ENCODE measurements around the gene SLC51B.

Gene SLC51B

DNA sequence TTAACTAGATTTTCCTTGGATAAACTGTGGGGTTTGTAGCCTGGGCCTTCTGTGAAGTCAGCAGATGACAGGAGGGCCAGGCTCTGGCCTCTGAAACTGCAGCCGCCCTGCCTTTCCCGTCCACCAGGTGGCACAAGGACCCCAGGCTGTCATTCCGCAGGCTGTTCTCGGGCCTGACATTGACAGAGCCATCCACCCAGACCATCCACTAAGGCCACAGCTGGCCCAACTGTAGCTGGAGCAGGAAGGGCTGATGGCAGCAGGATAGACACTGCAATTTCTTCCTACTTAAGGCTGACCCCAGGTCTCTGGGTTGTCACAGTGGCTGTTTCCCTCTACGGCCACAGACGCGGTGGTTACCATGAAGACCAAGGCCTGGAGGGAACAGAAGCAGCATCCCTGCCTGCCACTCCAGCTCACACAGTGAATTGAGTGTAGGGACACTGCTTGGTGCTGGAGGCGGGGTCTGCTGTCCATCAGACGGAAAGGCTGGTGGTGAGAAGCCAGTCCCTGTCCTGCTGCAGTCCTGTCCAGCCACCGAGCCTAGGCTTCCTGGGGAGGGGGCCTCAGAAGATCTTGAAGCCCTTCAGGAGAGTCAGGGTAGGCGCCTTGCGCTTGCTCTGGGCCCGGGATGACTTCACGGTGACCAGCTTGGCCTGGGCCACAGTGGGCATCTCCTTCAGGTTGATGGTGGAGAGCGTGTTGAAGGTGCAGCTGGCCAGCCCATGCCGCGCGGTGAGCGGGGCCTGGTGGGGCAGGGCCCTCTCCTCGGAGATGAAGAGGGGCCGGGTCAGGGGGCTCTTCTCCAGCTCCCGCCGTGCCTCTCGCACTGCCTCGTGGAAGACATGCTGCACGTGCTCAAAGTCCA is 9.4 kb downstream of the SLC51B start:
- H3K9me3 Mint-ChIP-seq, result no peaks in the 10 kb centered on the region
- peaks cover 11% of the 10 kb centered on the region for H3K4me1 Mint-ChIP-seq (ENCODE audit: low read depth)
- H3K27ac Mint-ChIP-seq, result no peak overlapping the region
- H3K36me3 Mint-ChIP-seq (ENCODE audit: low read depth), result no peaks in the 10 kb centered on the region
- no peak overlapping the region for H3K4me3 Mint-ChIP-seq
- peaks cover 12% of the 10 kb centered on the region for H3K27me3 Mint-ChIP-seq (ENCODE audit: low read depth)

DNA sequence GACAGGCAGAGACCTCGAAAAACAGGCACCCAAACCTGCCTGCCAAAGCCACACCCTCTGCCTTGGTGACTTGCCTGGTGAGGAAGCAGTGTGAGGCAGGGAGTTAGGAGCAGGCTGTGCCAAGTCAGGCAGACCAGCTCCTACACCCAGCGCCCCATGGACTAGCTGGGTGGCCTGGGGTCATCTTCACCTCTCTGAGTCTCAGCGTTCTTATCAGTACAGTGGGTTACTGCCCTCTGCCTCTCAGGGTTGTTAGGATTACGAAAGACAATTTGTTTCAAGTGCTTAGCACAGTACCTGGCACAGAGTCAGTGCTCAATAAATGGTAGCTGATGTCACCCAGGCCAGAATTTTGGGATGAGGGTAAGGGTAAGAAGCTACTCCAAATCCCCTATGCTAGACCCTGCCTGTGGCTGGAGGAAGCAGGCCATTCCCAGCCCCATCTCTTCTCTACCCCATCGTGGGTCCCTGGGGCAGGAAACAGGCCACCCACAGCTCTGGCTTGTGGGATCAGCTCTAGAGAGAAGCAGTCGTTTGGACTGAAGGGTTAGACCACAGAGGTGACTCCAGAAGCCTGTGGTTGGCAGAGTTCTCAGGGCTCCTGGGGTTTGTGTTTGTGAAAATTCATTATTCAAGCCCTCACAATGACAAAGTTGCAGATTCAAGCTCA is 10.1 kb downstream of the SLC51B start:
- Mint-ChIP-seq H3K36me3 (ENCODE audit: low read depth) (no peaks in the 10 kb centered on the region), H3K4me3 (no peak overlapping the region), H3K27ac (no peak overlapping the region)

DNA sequence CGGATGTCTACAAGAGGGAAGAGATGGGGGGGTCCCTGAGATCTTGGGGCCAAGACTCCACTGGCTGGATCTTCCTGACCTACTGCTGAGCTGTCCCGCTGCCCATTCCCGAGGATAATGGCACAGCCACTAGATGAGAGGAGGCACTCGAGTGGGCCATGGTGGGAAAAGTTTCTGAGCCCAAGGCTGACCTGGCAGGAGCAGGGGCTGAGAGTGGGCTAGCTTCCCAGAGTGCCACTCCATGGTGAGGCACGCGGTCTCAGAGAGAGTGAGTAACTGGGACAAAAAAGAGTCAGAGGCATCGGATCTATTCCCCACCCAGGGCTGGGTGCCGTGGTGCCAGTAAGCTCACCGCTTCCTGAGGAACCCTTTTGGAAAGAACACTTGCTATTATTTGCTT is 10.9 kb downstream of the SLC51B start:
- no peaks in the 10 kb centered on the region for H3K36me3 Mint-ChIP-seq (ENCODE audit: low read depth)
- peaks cover 11% of the 10 kb centered on the region for H3K27me3 Mint-ChIP-seq (ENCODE audit: low read depth)
- no peak overlapping the region for H3K4me3 Mint-ChIP-seq
- H3K4me1 Mint-ChIP-seq (ENCODE audit: low read depth), result peaks cover 7% of the 10 kb centered on the region
- H3K9me3 Mint-ChIP-seq, result no peaks in the 10 kb centered on the region
- H3K27ac Mint-ChIP-seq, result no peak overlapping the region

More for the DNA sequence above, 10.1 kb downstream of the SLC51B start:
- no peaks in the 10 kb centered on the region for H3K9me3 Mint-ChIP-seq
- peaks cover 8% of the 10 kb centered on the region for H3K4me1 Mint-ChIP-seq (ENCODE audit: low read depth)
- peaks cover 6% of the 10 kb centered on the region for H3K27me3 Mint-ChIP-seq (ENCODE audit: low read depth)

DNA sequence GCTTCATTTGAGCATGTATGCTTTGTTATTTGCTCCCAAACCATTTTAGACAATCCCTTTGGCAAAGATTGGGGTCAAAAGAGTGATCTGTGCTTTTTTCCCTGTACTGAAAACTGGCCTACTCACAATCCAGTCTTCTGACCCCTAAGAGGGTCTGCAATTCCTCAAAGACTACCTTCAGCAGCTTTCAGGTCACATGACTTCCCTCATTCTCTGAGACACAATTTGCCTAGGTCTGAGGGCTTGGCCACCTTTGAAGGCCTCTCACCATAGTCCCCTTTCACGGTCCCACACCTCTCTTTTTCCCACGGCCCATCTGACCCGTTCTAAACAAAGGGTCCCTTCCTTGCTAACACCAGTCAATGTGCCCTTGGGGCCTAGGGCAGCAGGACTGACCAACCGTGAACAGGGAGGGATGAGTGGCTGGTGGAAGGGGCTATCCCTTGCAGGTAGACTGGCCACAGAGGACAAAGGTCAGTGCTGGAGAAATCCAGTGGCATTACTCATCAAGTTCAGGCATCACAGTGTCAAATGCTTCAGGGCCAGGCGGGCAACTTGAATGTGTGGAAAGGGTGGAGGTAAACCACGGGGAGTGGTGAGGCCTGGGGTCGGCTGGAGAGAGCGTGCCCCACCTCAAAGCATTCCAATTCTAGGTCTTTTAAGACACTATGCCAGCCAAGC is 11.8 kb downstream of the SLC51B start:
- H3K36me3 Mint-ChIP-seq (ENCODE audit: low read depth), result no peaks in the 10 kb centered on the region
- peaks cover 6% of the 10 kb centered on the region for H3K4me1 Mint-ChIP-seq (ENCODE audit: low read depth)
- no peak overlapping the region for H3K27ac Mint-ChIP-seq
- no peak overlapping the region for H3K4me3 Mint-ChIP-seq
- H3K9me3 Mint-ChIP-seq, result no peaks in the 10 kb centered on the region
- peaks cover 9% of the 10 kb centered on the region for H3K27me3 Mint-ChIP-seq (ENCODE audit: low read depth)

DNA sequence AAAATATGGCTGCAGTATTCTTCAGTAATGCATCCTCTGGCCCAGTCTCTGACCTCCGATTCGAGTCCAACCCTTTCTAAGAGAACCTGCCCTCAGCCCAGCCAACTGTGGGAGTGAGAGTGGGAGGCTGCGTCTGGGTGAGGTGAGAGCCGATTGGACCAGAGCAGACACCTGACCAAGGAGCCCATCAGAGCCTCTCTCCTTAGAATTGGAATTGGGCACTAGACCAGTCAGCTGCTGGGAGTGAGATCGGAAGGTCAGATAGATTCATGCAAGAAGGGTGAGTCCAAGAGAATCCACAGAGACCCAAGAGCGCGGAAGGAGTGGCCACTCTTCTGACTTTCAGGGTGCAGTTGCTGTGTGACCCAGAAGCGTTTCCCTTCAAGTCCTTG is 12.4 kb downstream of the SLC51B start:
- Mint-ChIP-seq H3K27ac (no peak overlapping the region), H3K27me3 (ENCODE audit: low read depth) (peaks cover 8% of the 10 kb centered on the region), H3K4me1 (ENCODE audit: low read depth) (peaks cover 5% of the 10 kb centered on the region), H3K36me3 (ENCODE audit: low read depth) (no peaks in the 10 kb centered on the region), H3K9me3 (no peaks in the 10 kb centered on the region), H3K4me3 (no peak overlapping the region)

DNA sequence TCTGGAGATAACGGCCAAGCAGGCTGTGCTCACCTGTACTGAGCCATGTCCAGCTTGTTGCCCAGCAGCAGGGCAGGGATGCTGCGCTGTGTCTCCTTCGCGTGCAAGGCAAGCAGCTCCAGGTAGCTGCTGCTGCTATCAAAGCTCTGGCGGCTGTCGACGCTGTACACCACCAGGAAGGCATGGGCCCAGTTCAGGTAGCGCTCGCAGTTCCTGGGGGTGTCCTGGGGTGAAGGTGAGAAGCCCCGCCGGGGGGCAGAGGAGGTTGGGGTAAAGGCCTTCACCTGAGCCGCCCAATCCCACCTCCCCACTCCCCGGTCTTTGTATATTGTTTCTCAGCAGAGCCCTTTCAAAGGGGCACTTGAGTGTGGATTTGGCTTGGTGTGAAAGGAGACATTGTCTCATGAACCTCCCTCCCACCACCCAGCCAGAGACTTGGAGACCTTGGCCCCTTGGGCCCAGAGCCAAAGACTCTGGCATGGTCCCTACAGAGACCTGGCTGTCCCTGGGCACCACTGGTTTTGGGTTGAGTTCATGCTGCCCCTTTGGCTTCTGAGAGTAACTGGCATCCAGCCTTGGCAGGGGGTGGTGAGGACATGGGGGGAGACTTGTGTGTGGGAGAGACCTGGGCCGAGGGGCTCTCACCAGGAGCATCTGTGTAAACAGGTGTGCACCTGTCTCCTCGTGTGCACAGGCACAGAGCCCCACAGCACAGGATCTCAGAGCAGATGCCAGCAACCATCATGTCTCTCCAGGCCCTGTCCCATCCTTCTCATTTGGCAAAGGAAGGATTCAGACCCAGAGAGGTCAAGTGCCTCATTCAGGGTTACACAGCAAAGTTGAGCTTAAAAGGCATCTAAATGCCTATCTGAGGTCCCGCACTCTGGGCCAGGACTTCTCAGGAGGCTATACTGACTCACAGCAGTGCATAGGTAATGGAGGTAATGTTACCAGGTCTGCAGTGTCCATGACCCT is 13.5 kb downstream of the SLC51B start:
- Mint-ChIP-seq H3K27me3 (ENCODE audit: low read depth) (peaks cover 8% of the 10 kb centered on the region), H3K36me3 (ENCODE audit: low read depth) (no peaks in the 10 kb centered on the region), H3K27ac (no peak overlapping the region), H3K4me3 (no peak overlapping the region), H3K9me3 (no peaks in the 10 kb centered on the region), H3K4me1 (ENCODE audit: low read depth) (peaks cover 5% of the 10 kb centered on the region)

DNA sequence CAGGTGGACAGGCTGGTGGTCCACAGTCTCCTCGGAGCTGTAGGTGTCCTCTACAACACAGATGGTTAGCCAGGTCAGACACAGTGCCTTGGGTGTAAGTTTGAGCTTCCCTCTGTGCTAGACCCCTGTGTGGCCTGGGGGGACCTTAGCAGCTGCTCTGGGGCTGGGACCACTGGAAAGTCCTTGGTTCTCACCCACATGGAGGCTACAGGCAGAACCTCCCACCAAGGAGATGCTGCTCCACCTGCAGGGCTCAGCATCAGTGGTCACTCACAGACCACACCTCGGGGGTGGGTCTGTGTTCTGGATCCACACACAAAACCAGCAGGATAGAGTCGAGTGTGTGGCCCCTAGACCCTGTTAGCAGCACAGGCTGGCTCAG is 14.2 kb downstream of the SLC51B start:
- H3K4me3 Mint-ChIP-seq, result no peak overlapping the region
- no peaks in the 10 kb centered on the region for H3K36me3 Mint-ChIP-seq (ENCODE audit: low read depth)
- peaks cover 8% of the 10 kb centered on the region for H3K27me3 Mint-ChIP-seq (ENCODE audit: low read depth)
- H3K4me1 Mint-ChIP-seq (ENCODE audit: low read depth), result peaks cover 5% of the 10 kb centered on the region
- H3K27ac Mint-ChIP-seq, result no peak overlapping the region
- H3K9me3 Mint-ChIP-seq, result no peaks in the 10 kb centered on the region

DNA sequence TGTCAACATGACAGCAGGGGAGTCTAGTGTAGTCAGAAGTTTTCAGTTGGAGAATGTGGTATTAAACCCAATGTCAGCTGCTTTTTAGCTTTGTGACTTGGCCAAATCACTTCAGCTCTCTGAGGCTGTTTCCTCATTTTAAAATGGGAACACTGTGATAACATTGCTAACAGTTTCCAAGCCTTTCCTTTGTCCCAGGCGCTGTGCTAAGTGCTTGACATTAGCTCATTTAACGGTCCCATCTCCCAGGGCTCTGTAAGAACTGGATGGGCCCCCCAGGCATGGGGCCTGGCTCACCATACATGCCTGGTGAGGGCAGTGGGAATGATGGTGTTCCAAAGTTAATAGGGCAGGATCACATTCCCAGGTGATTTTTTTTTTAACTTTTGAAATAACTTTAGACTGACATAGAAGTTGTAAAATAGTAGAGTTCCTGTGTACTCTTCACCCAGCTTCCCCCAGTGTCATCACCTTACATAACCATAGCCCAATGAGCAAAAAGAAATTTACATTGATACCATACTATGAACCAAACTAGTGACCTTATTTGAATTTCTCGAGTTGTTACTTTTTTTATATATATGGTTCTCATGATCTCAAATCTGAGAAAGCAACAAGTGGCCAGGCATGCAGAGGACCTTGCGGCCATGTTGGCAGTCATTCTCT is 14.9 kb downstream of the SLC51B start:
- H3K4me1 Mint-ChIP-seq (ENCODE audit: low read depth), result peaks cover 5% of the 10 kb centered on the region
- H3K27ac Mint-ChIP-seq, result no peak overlapping the region
- no peak overlapping the region for H3K4me3 Mint-ChIP-seq
- peaks cover 8% of the 10 kb centered on the region for H3K27me3 Mint-ChIP-seq (ENCODE audit: low read depth)
- H3K9me3 Mint-ChIP-seq, result no peaks in the 10 kb centered on the region
- H3K36me3 Mint-ChIP-seq (ENCODE audit: low read depth), result no peaks in the 10 kb centered on the region

DNA sequence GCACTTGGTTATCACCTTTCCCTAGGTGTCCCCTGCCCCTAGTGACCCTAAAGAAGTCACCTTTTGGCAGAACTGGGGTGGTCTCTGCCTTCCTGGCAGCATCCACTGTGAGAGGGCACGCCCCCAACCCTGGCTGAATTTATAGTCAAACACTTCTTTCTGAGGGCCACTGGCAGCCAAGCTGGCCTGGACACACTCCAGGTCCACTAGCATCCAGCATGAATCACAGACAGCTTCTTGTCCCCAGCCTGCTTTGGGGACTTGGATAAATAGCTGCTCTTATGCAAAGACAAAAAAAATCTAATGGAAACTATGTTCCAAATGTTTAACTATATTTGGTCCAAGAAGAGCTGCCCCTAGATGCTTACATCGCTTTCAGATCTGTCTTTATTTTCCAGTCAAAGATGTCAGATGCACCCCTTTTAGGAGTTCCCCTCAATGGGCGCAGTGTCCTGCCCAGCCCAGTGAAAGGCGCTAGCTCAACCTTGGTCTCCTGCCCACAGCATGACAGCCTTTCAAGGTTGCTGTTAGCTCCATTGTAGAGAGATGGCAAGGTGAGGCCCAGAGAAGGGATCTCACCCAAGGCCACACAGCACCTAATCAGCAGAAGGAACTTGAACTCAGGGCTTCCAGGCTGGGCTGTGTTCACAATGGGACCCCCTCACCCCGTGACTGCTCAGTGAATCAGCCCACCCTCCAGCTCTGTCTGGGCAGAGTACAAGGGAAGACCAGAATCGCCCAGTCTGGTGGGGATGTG is 15.6 kb downstream of the SLC51B start:
- no peaks in the 10 kb centered on the region for H3K36me3 Mint-ChIP-seq (ENCODE audit: low read depth)
- no peak overlapping the region for H3K27ac Mint-ChIP-seq
- peaks cover under 1% of the 10 kb centered on the region for H3K4me1 Mint-ChIP-seq (ENCODE audit: low read depth)
- no peak overlapping the region for H3K4me3 Mint-ChIP-seq
- no peaks in the 10 kb centered on the region for H3K9me3 Mint-ChIP-seq
- H3K27me3 Mint-ChIP-seq (ENCODE audit: low read depth), result peaks cover 15% of the 10 kb centered on the region

DNA sequence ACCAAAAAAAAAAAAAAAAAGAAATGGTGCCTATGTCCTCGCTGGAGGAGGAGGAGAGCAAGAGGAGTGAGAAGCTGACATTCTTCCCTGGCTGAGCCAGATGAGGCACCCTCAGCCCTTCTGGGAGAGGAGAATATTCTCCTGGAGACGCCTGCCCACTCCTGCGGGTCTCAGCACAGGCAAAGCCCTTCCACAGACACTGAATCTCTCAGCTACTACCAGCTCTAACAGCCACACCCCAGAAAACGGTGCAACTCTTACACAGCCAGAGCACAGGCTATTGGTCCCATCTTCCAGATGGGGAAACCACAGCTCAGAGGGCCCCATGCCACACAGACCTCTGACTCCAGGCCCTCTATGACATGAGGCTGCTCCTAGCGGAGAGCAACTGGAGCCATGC is 16.9 kb downstream of the SLC51B start:
- no peaks in the 10 kb centered on the region for H3K9me3 Mint-ChIP-seq
- no peaks in the 10 kb centered on the region for H3K4me1 Mint-ChIP-seq (ENCODE audit: low read depth)
- no peak overlapping the region for H3K27ac Mint-ChIP-seq
- no peak overlapping the region for H3K4me3 Mint-ChIP-seq
- peaks cover 28% of the 10 kb centered on the region for H3K27me3 Mint-ChIP-seq (ENCODE audit: low read depth)
- H3K36me3 Mint-ChIP-seq (ENCODE audit: low read depth), result no peaks in the 10 kb centered on the region

DNA sequence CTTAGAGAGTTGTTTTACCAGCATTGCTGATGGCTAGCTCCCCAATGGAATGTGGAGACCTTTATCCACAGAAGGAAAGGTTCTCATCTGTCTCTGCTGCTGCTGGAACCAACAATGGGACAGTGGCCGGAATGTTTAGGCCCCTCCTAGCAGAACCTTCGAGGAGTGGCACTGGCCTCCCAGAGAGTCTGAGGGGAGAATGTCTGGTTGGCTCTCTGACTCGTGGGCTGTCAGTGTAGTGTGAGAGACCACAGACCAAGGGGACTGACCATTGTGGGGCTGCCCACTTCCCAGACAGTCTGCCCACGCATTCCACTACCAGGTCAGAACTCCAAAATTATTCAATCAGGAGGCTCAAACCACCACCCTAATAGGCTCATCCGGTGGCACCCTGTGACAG is 17.5 kb downstream of the SLC51B start:
- H3K9me3 Mint-ChIP-seq, result no peaks in the 10 kb centered on the region
- no peaks in the 10 kb centered on the region for H3K36me3 Mint-ChIP-seq (ENCODE audit: low read depth)

DNA sequence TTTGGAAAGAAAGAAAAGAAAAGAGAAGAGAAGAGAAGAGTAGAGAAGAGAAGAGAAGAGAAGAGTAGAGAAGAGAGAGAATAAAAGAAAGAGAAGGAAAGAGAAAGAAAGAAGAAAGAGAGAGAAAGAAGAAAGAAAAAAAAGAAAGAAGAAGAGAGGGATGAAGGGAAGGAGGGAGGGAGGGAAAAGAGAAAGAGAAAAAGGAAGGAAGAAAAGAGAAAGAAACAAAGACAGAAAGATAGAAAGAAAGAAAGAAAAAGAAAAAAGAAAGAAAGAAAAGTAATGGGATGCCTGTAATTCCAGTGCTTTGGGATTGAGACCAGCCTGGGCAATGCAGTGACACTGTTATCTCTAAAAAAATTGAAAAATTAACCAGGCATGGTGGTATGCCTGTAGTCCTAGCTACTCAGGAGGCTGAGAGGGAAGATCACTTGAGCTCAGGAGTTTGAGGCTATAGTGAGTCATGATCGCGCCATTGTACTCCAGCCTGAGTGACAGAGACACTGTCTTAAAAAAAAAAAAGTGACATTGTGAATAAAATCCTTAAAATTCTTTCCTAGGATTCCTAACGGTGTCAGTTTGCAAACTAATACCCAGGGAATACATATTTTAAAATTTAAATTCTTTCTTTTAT is 20.9 kb downstream of the SLC51B start:
- Mint-ChIP-seq H3K9me3 (no peaks in the 10 kb centered on the region), H3K4me3 (no peak overlapping the region), H3K27me3 (ENCODE audit: low read depth) (peaks cover 44% of the 10 kb centered on the region), H3K4me1 (ENCODE audit: low read depth) (peaks cover 2% of the 10 kb centered on the region), H3K36me3 (ENCODE audit: low read depth) (no peaks in the 10 kb centered on the region), H3K27ac (no peak overlapping the region)

More for the DNA sequence above, 17.5 kb downstream of the SLC51B start:
- Mint-ChIP-seq H3K27me3 (ENCODE audit: low read depth) (peaks cover 32% of the 10 kb centered on the region), H3K4me1 (ENCODE audit: low read depth) (peaks cover 2% of the 10 kb centered on the region), H3K4me3 (no peak overlapping the region), H3K27ac (no peak overlapping the region)

Measured in T-helper 1 cell treated with Interleukin-12 subunit alpha and Interleukin-12 subunit beta and Interleukin-4 antibody, amounts not matched to agents 30 μg/mL and 1 μg/mL, for 36 hours (primary cell).